Neural progenitor cell (in vitro differentiated cells): ENCODE measurements around the gene KDM4B.

Experiments used
- CTCF ChIP-seq: fragments of 200-600 bp; sonication (generic); IDR thresholded peaks from 2 replicates; pipeline ENCODE4 v1.5.1; 2017; ENCODE audit warnings: antibody characterized with exemption, mild to moderate bottlenecking
- EZH2 ChIP-seq: fragments of 200-600 bp; sonication (generic); IDR thresholded peaks from 2 replicates; pipeline ENCODE4 v1.6.1; 2017; ENCODE audit warnings: antibody characterized with exemption, mild to moderate bottlenecking, moderate library complexity

GRCh38 chr19:5172859-5173630, 204.1 kb downstream of the KDM4B start:
- TF ChIP-seq CTCF (no peak), EZH2 (no peak)
